Aorta (tissue), 5 donors: Measurements from ENCODE around the gene SMIM1. TPM values are rescaled to one million over a fixed set of nuclear protein-coding genes. Genes with fewer than 3 reads are reported as not detected.
"Not testable (repeated sequence)": the region's sequence is repeated elsewhere in the genome, so short reads cannot be mapped to it uniquely, and the experiment has no call there.

Experiments
- ATAC-seq: fragments of 200-7000 bp; cut with Tn5 transposase; one replicate; pipeline ENCODE4 v1.9.1; 2022; ENCODE audit warnings: moderate library complexity; ENCODE audit not compliant: low FRiP score
- DNase-seq, 2 donors: peaks; one replicate each; pipeline ENCODE4 v3.0.0-alpha.2; 2020
- H3K27ac ChIP-seq, 2 donors: one replicate each; pipeline ENCODE4 v1.5.1; 2013; ENCODE audit warnings: low read length in 2 of 2, mild to moderate bottlenecking in 2 of 2, moderate library complexity in 2 of 2, control low read depth in 1 of 2, inconsistent platforms in 1 of 2, low read depth in 1 of 2
- H3K27me3 ChIP-seq, 2 donors: one replicate each; pipeline ENCODE4 v1.6.1; 2013; ENCODE audit warnings: control low read depth in 1 of 2, low read length in 1 of 2, mild to moderate bottlenecking in 1 of 2, moderate library complexity in 1 of 2; ENCODE audit not compliant: insufficient read depth in 2 of 2, control insufficient read depth in 1 of 2
- H3K36me3 ChIP-seq, 2 donors: one replicate each; pipeline ENCODE4 v1.6.1; 2013; ENCODE audit warnings: control low read depth in 1 of 2, low read length in 1 of 2, mild to moderate bottlenecking in 1 of 2; ENCODE audit not compliant: insufficient read depth in 2 of 2, control insufficient read depth in 1 of 2
- H3K4me1 ChIP-seq, 2 donors: one replicate each; pipeline ENCODE4 v1.6.1; 2013; ENCODE audit warnings: low read length in 2 of 2, control low read depth in 1 of 2, mild to moderate bottlenecking in 1 of 2, moderate library complexity in 1 of 2; ENCODE audit not compliant: insufficient read depth in 2 of 2, control insufficient read depth in 1 of 2
- H3K4me3 ChIP-seq, 2 donors: one replicate each; pipeline ENCODE4 v1.5.1; 2013; ENCODE audit warnings: low read length in 2 of 2, control low read depth in 1 of 2, mild to moderate bottlenecking in 1 of 2
- H3K9me3 ChIP-seq: one replicate; pipeline ENCODE4 v1.6.1; 2013; ENCODE audit warnings: mild to moderate bottlenecking, low read length; ENCODE audit not compliant: control insufficient read depth
- WGBS, 2 donors: extraction: QIAGEN DNeasy Blood & Tissue Kit; methylation state at CpG; one replicate each; pipeline ENCODE4 v1.1.7; 2013; 5-methylcytosine and 5-hydroxymethylcytosine counted together
- intact Hi-C, 2 donors: fragments of 100-400 bp; cut with DNase I; formaldehyde crosslinking; loops; one replicate each; pipeline versions ENCODE4 v1.14.2 to v1.15.0; 2022
- long read RNA-seq, 2 donors: library from polyadenylated mRNA; unstranded; transcript quantifications; one replicate each; pipeline ENCODE4 v2.0.0, GENCODE V29; 2020 to 2021
- polyA plus RNA-seq, 2 donors: library from polyadenylated mRNA; stranded (reverse); fragments of 200-250 nt; gene quantifications; one replicate each; pipeline ENCODE4 v1.2.3, GENCODE V29; 2013
- total RNA-seq, 2 donors: library from RNA; stranded (reverse); fragmentation: NEBNext Ultra II Directional; extraction: Animal tissue kit (Norgen Biotek cat#: 25700); gene quantifications; one replicate each; pipeline ENCODE4 v1.2.1, GENCODE V29; 2021
- donor health status: healthy with polysubstance abuse.
- donor health status: Bipolar disorder and iron deficiency.
- donor health status: DM: no; HTN: no; CAD: no.
- donor health status: DM: no; HTN: no; CAD: no.
- donor health status: DM: yes; HTN: yes; CAD: no.

Gene SMIM1, protein sequence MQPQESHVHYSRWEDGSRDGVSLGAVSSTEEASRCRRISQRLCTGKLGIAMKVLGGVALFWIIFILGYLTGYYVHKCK
- total RNA-seq (1 to 10 TPM; 5.6 to 7.5 TPM), polyA plus RNA-seq (1 to 10 TPM; 3.9 to 6.5 TPM)
- long read RNA-seq, donor 1: 0 reads
- long read RNA-seq, donor 2, partial matches to known transcripts: 0 of 2 reads
- long read RNA-seq, donor 2, other reads (novel, unspliced or antisense): 0 of 2 reads

DNA sequence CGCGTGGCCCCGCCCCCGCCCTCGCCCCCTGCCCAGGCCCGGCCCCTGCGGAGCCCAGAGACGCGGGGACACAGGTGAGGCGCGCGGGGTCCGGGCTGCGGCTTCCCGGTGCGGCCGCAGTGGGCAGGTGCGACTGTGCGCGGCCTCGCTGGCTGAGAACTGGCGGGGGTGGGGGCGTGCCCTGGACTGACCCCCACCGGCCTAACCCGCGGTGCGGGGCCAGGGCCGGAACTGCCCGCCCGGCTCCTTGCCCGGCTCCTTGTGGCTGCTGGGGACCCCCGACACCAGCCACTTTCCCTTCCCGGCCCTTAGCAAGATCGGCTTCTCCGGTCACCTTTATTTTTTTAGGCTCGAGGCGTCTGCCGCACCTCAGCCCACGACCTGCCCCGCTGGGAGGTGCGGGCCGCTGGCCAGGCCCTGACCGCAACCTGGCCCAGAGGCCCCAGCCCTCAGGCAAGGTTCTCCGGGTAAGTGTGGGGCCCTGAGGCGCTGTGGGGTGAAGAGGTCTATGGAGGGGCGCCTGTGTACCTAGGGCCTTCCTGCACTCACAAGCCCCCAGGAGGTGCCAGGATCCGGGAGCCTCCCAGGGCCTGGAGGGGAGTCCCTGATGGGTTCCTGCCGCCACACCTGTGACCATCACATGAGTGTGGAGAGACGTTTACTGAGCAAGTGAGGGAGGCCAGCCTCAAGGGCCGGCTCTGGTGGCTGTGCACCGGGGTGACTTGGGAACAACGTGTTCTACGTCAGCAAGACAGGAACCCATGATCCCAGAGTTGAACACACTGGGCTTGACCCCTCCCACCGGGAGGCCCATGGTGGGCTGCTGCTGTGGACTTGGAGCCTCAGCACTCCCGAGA is at the start of gene SMIM1:
Gene SMIM1, plus strand, starts transcription at position 35 of the 857 bp plus-strand sequence. CDS start 2,625 bp downstream, outside the sequence.
- ATAC-seq (peak; percentile 12), DNase-seq (peak in 1 of 2 donors; percentile 68)
- Histone ChIP-seq H3K4me1 (no peaks in the 10 kb centered on the region), H3K27me3 (no peaks in the 10 kb centered on the region), H3K9me3 (no peaks in the 10 kb centered on the region), H3K36me3 (no peaks in the 10 kb centered on the region), H3K4me3 (peak within 1 kb of the TSS; percentile 40 to 45), H3K27ac (peak within 1 kb of the TSS in 1 of 2 donors; percentile 41)
- intact Hi-C loops: no loop called here
- WGBS, 2 donors: 16 to 24% methylated on average over 36 to 55 of the region's 55 CpGs

DNA sequence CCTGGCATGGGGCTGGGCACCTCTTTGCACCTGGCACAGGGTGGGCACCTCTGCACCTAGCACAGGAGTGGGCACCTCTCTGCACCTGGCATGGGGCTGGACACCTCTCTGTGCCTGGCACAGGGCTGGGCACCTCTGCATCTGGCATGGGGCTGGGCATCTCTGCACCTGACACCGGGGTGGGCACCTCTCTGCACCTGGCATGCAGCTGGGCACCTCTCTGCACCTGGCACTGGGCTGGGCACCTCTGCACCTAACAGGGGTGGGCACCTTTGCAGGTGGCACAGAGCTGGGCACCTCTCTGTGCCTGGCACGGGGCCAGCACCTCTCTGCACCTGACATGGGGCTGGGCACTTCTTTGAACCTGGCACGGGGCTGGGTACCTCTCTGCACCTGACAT is 49.7 kb upstream of the SMIM1 start:
- Histone ChIP-seq H3K4me3 (no peak overlapping the region), H3K4me1 (no peaks in the 10 kb centered on the region), H3K36me3 (no peaks in the 10 kb centered on the region), H3K27ac (no peak overlapping the region), H3K9me3 (no peaks in the 10 kb centered on the region), H3K27me3 (no peaks in the 10 kb centered on the region)
- ATAC-seq: no peak
- intact Hi-C loops: loop anchor here (5.0 kb wide), 1 partner anchor 271 kb away; the partner anchor contains the start of gene ARHGEF16 (in 2 of the 2)
- DNase-seq: no peak
- WGBS, 2 donors: 59 to 67% methylated on average over 3 of the region's 3 CpGs

DNA sequence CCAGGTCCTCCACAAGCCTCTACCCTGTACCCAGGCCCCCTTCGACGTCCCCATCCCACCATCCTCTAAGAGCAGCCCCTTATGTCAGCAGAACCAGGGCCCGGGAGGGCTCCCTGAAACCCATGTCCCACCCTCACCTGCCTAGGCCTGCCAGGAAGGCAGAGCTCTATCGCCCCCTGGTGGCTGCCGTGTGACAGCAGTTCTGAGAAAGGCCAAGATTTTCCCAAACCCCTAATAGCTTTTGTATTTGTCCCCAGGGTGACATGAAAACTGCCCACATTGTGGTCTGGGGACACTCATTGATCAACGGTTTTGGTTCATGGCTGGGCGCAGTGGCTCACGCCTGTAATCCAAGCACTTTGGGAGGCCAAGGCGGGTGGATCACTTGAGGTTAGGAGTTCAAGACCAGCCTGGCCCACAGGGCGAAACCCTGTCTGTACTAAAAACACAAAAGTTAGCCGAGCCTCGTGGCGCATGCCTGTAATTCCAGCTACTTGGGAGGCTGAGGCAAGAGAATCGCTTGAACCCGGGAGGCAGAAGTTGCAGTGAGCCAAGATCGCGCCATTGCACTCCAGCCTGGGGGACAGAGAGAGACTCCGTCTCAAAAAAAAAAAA is 48.0 kb upstream of the SMIM1 start:
- H3K4me3 ChIP-seq, H3K36me3 ChIP-seq, ATAC-seq, H3K27me3 ChIP-seq, H3K27ac ChIP-seq, H3K4me1 ChIP-seq, H3K9me3 ChIP-seq: not testable (repeated sequence)
- WGBS, 2 donors: 34 to 37% methylated on average over 18 of the region's 18 CpGs
- DNase-seq: peak; percentile 78 to 93
- intact Hi-C loops: loop anchor here (5.0 kb wide), 1 partner anchor 272 kb away; the partner anchor contains the start of gene ARHGEF16 (in 2 of the 2)

DNA sequence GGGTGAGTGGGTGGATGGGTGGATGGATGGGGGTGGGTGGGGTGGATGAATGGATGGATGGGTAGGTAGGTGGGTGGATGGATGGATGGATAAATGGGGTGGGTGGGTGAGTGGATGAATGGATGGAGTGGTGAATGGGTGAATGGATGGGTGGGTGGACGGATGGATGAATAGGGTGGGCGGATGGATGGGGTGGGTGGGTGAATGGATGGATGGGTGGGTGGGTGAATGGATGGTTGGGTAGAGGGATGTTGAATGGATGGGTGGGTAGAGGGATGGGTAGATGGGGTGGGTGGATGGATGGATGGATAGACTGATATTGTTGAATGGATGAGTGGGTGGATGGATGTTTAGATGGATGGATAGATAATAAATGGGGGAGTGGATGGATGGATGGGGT is 47.2 kb upstream of the SMIM1 start:
- Histone ChIP-seq H3K27ac (no peak overlapping the region), H3K27me3 (no peaks in the 10 kb centered on the region), H3K36me3 (no peaks in the 10 kb centered on the region), H3K4me3 (no peak overlapping the region), H3K4me1 (no peaks in the 10 kb centered on the region), H3K9me3 (no peaks in the 10 kb centered on the region)
- 94 to 99% methylated on average over 2 of the region's 2 CpGs for WGBS, 2 donors
- intact Hi-C loops: no loop called here
- ATAC-seq (no peak), DNase-seq (no peak)

DNA sequence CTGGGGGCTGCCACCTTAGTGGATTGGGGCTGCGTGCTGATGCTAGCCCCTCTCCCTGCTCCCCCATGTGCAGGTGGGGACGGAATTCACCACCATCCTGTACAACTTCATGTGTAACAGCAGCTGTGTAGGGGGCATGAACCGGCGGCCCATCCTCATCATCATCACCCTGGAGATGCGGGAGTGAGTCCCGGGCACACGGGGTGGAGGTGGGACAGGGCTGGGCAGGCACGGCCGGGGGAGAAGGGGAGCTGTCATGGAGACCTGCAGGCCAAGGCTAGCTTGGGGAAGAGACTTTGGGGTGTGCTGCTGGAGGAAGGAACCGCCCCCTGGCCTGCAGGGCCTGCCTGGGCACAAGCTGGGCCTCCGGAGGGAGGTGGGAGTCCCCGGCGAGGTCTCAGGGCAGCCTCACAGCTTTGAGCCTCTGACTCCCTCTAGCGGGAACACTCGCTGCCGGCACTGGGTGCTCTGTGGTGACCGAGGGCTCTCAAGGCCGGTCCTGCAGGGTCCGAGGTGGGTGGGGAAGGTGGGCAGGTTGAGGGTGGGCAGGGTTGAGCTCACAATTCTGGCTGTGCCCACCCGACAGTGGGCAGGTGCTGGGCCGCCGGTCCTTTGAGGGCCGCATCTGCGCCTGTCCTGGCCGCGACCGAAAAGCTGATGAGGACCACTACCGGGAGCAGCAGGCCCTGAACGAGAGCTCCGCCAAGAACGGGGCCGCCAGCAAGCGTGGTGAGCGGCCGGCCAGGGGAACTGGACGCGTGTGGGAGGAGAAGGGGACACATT is 45.3 kb upstream of the SMIM1 start:
- H3K27ac ChIP-seq: no peak overlapping the region
- intact Hi-C loops: no loop called here
- H3K36me3 ChIP-seq: no peaks in the 10 kb centered on the region
- H3K4me1 ChIP-seq: no peaks in the 10 kb centered on the region
- ATAC-seq: no peak
- no peak for DNase-seq
- no peak overlapping the region for H3K4me3 ChIP-seq
- no peaks in the 10 kb centered on the region for H3K9me3 ChIP-seq
- no peaks in the 10 kb centered on the region for H3K27me3 ChIP-seq
- WGBS, 2 donors: 52 to 55% methylated on average over 35 to 37 of the region's 37 CpGs

DNA sequence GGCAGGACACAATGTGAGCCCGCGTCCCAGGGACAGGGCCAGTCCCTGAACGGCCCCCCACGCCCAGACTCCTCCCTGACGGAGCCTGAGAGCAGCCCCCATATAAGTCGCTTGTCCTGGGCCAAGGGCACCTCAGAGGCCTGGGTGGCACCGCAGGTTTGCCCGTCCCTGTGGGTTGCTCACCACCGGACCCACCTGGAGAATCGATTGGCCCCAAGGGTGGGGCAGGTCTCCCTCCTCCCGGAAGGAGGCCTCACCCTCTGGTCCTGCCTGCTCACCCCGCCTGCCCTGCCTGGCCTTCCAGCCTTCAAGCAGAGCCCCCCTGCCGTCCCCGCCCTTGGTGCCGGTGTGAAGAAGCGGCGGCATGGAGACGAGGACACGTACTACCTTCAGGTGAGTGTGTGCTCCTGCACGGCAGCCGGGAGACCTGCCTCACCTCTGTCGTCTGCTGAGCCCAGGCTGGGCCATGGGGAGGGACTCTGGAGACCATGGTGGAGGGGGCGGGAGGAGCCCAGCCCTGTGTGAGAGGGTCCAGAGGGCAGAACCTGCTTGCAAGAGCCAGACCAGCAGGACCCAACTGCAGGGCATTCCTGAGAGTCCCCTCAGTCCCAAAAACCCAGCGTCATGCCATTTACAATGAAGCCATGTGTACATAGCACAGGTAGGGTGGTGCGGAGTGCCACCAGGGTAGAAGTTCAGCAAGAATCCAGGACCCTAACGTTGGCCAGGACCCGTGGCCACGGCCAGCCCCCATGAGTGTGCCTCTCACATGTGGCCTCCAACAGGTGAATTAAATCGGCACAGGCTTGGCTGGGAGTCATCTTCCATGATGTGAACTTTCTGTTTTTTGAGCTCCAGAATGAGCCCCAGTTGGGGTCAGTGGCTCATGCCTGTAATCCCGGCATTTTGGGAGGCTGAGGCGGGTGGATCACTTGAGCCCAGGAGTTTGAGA is 44.4 kb upstream of the SMIM1 start:
- no peaks in the 10 kb centered on the region for H3K27me3 ChIP-seq
- no peak overlapping the region for H3K27ac ChIP-seq
- intact Hi-C loops: no loop called here
- WGBS, 2 donors: 86 to 87% methylated on average over 29 to 31 of the region's 31 CpGs
- H3K36me3 ChIP-seq: no peaks in the 10 kb centered on the region
- no peaks in the 10 kb centered on the region for H3K9me3 ChIP-seq
- H3K4me1 ChIP-seq: no peaks in the 10 kb centered on the region
- no peak for ATAC-seq
- H3K4me3 ChIP-seq: no peak overlapping the region
- DNase-seq: no peak

DNA sequence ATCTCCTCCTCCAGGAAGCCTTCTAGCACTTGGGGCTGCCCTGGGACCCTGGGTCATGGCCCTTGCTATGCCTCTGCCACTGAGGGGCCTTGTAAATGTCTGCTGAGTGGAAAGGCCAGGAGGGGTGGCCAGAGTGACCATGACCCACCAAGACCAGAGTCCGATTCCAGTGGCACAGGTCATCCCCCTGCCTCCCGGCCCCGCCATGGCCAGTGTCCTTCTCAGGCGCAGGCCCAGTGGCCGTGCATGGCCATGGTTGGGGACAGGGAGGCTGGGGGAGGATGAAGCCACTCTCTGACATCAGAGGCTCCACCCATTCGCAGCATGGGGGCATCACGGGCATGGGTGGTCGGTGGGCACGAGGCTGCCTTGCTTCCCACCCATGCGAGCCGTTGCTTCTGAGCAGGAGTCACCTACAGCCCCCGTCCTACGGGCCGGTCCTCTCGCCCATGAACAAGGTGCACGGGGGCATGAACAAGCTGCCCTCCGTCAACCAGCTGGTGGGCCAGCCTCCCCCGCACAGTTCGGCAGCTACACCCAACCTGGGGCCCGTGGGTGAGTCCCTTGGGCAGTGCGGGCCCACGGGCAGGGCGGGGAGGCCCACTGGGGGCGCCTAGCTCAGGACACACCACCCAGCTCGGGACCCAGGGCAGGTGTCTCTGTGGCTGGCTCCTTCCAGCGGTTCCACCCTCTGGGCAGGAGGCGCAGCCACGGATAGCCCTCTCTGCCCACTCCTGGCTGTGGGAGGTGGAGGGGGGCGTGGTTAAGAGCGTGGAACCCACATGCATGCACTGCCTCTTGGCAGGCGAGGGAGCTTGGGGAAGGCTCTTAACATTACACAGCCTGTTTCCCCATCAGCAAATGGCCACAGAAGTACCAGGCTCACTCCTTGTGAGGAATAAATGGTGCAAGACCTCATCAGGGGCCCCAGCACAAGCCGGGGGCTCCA is 42.7 kb upstream of the SMIM1 start:
- no peaks in the 10 kb centered on the region for H3K4me1 ChIP-seq
- intact Hi-C loops: no loop called here
- WGBS, 2 donors: 77 to 78% methylated on average over 31 to 32 of the region's 32 CpGs
- H3K9me3 ChIP-seq: no peaks in the 10 kb centered on the region
- no peaks in the 10 kb centered on the region for H3K27me3 ChIP-seq
- H3K27ac ChIP-seq: no peak overlapping the region
- H3K4me3 ChIP-seq: no peak overlapping the region
- DNase-seq: no peak
- H3K36me3 ChIP-seq: no peaks in the 10 kb centered on the region
- no peak for ATAC-seq
